H1 (cell line): ENCODE results near the gene PURA. TPM values are rescaled to one million over a fixed set of nuclear protein-coding genes. Genes with fewer than 3 reads are reported as not detected.

Experiments used
- EGR1 ChIP-seq: IDR thresholded peaks from 2 replicates; pipeline ENCODE4 v1.6.1; 2011; ENCODE audit warnings: low read depth, low read length, borderline replicate concordance
- GABPA ChIP-seq: IDR thresholded peaks from 2 replicates; pipeline ENCODE4 v1.6.1; 2011; ENCODE audit warnings: mild to moderate bottlenecking, low read length, moderate library complexity, borderline replicate concordance; ENCODE audit not compliant: insufficient read depth
- KDM4A ChIP-seq: IDR thresholded peaks from one replicate; pipeline ENCODE4 v1.7.1; 2012; ENCODE audit warnings: low read depth, mild to moderate bottlenecking, moderate library complexity, low read length, inconsistent platforms; ENCODE audit not compliant: severe bottlenecking
- RFX5 ChIP-seq: IDR thresholded peaks from 2 replicates; pipeline ENCODE4 v1.6.1; 2011; ENCODE audit warnings: low read depth, low read length, improper control_type of control experiment, borderline replicate concordance
- polyA plus RNA-seq, 7 experiments: library from polyadenylated mRNA; depleted of rRNA in 3 of 7; stranded (reverse) in 5 of 7; unstranded in 2 of 7; fragments of >200 nt in 5 of 7; fragments of 200-250 nt in 2 of 7; gene quantifications; 1 replicate in 5 of 7; 2 replicates in 1 of 7; 4 replicates in 1 of 7; pipeline versions ENCODE4 v1.2.1 to v1.2.3, GENCODE V29; 2011 to 2013; ENCODE audit warnings: missing spikeins in 2 of 7, mixed read lengths in 2 of 7
- total RNA-seq: library from RNA; stranded (reverse); fragmentation: NEBNext Ultra II Directional; extraction: Animal tissue kit (Norgen Biotek cat#: 25700); gene quantifications from 2 replicates; pipeline ENCODE4 v1.2.1, GENCODE V29; 2021
- TF ChIP-seq, protein P1 (sequence below): IDR thresholded peaks from 2 replicates; pipeline ENCODE4 v1.6.1; 2012; ENCODE audit warnings: inconsistent platforms

The PURA gene
- total and polyA plus RNA-seq, 2 of the 8 experiments (the other 6 are each of a cell fraction or from before 2014, with no cell fraction given), result 0.98 to 2.1 TPM

DNA sequence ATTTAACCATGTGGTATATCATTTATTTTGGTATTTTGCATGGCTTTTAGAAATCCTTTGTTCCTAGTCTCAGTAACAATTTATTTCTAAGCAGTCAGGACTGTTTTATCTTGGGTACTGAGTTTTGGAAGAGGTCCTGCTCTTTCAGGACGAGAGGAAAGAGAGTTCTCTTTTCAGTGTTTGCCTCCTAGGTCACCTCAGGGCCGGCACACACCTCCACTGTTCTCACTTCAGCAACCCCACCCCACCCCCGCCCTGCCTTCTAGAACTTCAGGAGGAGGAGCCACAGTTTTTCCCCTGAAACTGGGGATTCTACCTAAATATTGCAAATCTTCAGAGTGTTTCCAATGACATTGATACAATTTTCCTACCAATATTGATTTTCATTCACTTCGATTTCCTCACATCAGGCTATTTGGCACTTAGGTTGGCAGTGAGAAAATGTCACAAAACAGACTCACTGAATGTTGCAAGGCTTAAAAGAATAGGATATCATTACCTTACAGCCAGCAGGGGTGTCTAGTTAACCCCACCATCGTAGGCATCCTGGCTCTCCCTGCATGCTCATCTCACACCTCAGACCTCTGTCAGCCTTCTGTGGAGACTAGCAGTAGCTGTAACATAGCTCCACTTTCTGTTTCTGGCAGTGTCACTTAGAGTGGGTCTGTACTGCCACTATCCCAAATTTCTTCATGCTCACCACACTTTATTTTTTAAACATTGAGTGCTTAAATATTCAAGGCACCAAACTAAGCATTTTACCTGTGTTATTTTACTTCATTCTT is 17.2 kb downstream of the PURA start (continued):
- TF ChIP-seq GABPA (no peak), KDM4A (no peak), RFX5 (no peak), EGR1 (no peak)
- TF ChIP-seq, protein P1, sequence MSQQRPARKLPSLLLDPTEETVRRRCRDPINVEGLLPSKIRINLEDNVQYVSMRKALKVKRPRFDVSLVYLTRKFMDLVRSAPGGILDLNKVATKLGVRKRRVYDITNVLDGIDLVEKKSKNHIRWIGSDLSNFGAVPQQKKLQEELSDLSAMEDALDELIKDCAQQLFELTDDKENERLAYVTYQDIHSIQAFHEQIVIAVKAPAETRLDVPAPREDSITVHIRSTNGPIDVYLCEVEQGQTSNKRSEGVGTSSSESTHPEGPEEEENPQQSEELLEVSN, result no peak
- TF ChIP-seq, all 59 proteins: peak for 0
